ENCODE measurements around the gene TXNDC16. TPM values are rescaled to one million over a fixed set of nuclear protein-coding genes. Genes with fewer than 3 reads are reported as not detected.

TXNDC16 gene
- total RNA-seq, 2 donors from 2014 or later, result 11.5 to 17.5 TPM

DNA sequence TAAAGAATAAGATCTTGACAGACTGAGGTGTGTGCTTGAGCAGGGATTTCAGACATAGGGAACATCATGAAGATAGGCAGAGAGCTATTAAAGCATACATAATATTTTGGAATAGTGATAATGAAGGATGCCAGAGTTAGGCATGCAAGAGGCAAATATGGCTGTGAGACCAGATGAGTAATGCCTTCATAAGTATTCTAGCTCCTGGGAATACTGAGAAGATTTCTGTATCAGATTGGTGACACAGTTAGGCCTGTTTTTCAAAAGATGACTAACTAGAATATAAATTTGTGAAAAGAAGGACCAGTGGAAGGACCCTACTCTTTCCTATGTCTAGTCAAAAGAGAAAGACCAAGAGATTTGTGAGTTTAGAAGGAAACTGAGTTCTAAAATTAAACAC lies 108.8 kb downstream of the TXNDC16 start:
- Mint-ChIP-seq H3K9me3 (no peaks in the 10 kb centered on the region), H3K4me1 (peaks cover 4% of the 10 kb centered on the region), H3K27me3 (ENCODE audit: insufficient read depth) (no peaks in the 10 kb centered on the region), H3K4me3 (no peak overlapping the region), H3K27ac (no peak overlapping the region), H3K36me3 (ENCODE audit: low read depth) (no peaks in the 10 kb centered on the region)
- TF ChIP-seq CTCF (conservative IDR thresholded peaks at IDR 0.05), result no peak
- Histone ChIP-seq H3K9me3 (ENCODE audit: control insufficient read depth, low read length) (no peaks in the 10 kb centered on the region), H3K27ac (ENCODE audit: low read depth, low read length) (no peak overlapping the region), H3K4me1 (ENCODE audit: control insufficient read depth, insufficient read depth, low read length) (no peaks in the 10 kb centered on the region), H3K4me3 (ENCODE audit: low read length) (no peak overlapping the region), H3K9ac (ENCODE audit: extremely low read depth, low read length, poor library complexity, severe bottlenecking) (no peak overlapping the region), H3K36me3 (ENCODE audit: control insufficient read depth, insufficient read depth, low read length) (no peaks in the 10 kb centered on the region), H3K27me3 (ENCODE audit: control insufficient read depth, insufficient read depth, low read length, poor library complexity, severe bottlenecking) (no peaks in the 10 kb centered on the region)
- DNase-seq, result no peak

DNA sequence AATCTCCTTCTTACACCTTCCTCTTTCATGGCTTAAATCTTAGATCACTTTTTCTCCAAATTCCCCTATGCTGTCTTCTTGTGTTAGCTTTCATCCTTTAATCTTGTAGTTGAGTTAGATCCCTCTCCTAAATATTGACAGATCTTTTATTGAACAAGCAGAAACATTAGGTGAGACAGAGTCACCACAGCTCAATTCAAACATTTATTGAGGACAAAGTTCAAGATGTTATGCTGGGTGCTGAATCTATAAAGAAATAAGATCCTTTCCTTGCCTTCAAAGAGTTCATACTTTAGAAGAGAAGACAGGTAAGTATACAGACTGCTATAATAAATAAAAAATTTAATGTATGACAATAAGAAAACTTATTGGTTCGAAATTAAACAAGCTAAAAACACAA lies 109.7 kb downstream of the TXNDC16 start:
- TF ChIP-seq CTCF (conservative IDR thresholded peaks at IDR 0.05), result no peak
- H3K27me3 ChIP-seq (ENCODE audit: control insufficient read depth, insufficient read depth, low read length, poor library complexity, severe bottlenecking), result no peaks in the 10 kb centered on the region
- no peaks in the 10 kb centered on the region for H3K9me3 ChIP-seq (ENCODE audit: control insufficient read depth, low read length)
- Mint-ChIP-seq H3K4me1 (peaks cover 4% of the 10 kb centered on the region), H3K4me3 (no peak overlapping the region), H3K9me3 (no peaks in the 10 kb centered on the region), H3K27me3 (ENCODE audit: insufficient read depth) (no peaks in the 10 kb centered on the region), H3K36me3 (ENCODE audit: low read depth) (no peaks in the 10 kb centered on the region), H3K27ac (no peak overlapping the region)
- no peak overlapping the region for H3K4me3 ChIP-seq (ENCODE audit: low read length)
- DNase-seq, result no peak
- no peaks in the 10 kb centered on the region for H3K36me3 ChIP-seq (ENCODE audit: control insufficient read depth, insufficient read depth, low read length)
- 83 to 93% methylated on average over 1 of the region's 1 CpG for WGBS, 2 experiments (ENCODE audit: insufficient coverage in 1 of 2, insufficient read length in 1 of 2)
- no peaks in the 10 kb centered on the region for H3K4me1 ChIP-seq (ENCODE audit: control insufficient read depth, insufficient read depth, low read length)
- H3K27ac ChIP-seq (ENCODE audit: low read depth, low read length), result no peak overlapping the region
- no peak overlapping the region for H3K9ac ChIP-seq (ENCODE audit: extremely low read depth, low read length, poor library complexity, severe bottlenecking)

GRCh38 chr14:52442166-52442565 lies 110.1 kb downstream of the TXNDC16 start:
- no peak for DNase-seq
- TF ChIP-seq CTCF (conservative IDR thresholded peaks at IDR 0.05), result no peak
- H3K36me3 Mint-ChIP-seq (ENCODE audit: low read depth), result no peaks in the 10 kb centered on the region
- no peak overlapping the region for H3K4me3 Mint-ChIP-seq
- Histone ChIP-seq H3K9me3 (ENCODE audit: control insufficient read depth, low read length) (no peaks in the 10 kb centered on the region), H3K27me3 (ENCODE audit: control insufficient read depth, insufficient read depth, low read length, poor library complexity, severe bottlenecking) (no peaks in the 10 kb centered on the region), H3K4me3 (ENCODE audit: low read length) (no peak overlapping the region), H3K27ac (ENCODE audit: low read depth, low read length) (no peak overlapping the region), H3K36me3 (ENCODE audit: control insufficient read depth, insufficient read depth, low read length) (no peaks in the 10 kb centered on the region), H3K4me1 (ENCODE audit: control insufficient read depth, insufficient read depth, low read length) (no peaks in the 10 kb centered on the region), H3K9ac (ENCODE audit: extremely low read depth, low read length, poor library complexity, severe bottlenecking) (no peak overlapping the region)
- H3K9me3 Mint-ChIP-seq, result no peaks in the 10 kb centered on the region
- H3K4me1 Mint-ChIP-seq, result peaks cover 7% of the 10 kb centered on the region
- no peak overlapping the region for H3K27ac Mint-ChIP-seq
- 83 to 97% methylated on average over 4 of the region's 4 CpGs for WGBS, 2 experiments (ENCODE audit: insufficient coverage in 1 of 2, insufficient read length in 1 of 2)
- no peaks in the 10 kb centered on the region for H3K27me3 Mint-ChIP-seq (ENCODE audit: insufficient read depth)
